GM19025 (cell line): ENCODE data around the gene CDYL2.

Experiments
- ATAC-seq: cut with Tn5 transposase; IDR thresholded peaks from one replicate; pipeline ENCODE4 v1.9.1; 2021; ENCODE audit warnings: mild to moderate bottlenecking, low read depth, moderate library complexity; ENCODE audit not compliant: unreplicated experiment

The CDYL2 gene

GRCh38 chr16:80716564-80717139 is 87.7 kb downstream of the CDYL2 start:
- no peak for ATAC-seq

- no peak for ATAC-seq
Measured at GRCh38 chr16:80711406-80711805, 93.0 kb downstream of the CDYL2 start.

DNA sequence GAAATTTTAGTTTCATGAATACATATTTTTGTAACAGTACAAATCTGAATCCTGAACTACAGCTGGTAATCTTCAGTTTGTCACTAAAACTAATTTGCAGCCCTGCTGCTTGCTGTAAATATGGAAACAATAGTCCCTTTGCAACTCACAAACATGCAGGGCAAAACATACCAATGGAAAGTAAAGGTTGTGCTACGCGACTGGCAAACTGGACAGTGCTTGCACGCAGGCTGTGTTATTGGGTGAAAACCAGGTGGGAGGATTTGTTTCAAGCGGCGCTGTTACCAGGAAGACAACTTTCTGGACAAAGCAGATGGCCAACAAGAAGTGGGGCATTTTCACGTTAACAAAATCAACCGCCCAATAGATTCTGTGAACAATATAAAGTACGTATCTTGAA is 93.5 kb downstream of the CDYL2 start:
- peak; percentile 53 for ATAC-seq

DNA sequence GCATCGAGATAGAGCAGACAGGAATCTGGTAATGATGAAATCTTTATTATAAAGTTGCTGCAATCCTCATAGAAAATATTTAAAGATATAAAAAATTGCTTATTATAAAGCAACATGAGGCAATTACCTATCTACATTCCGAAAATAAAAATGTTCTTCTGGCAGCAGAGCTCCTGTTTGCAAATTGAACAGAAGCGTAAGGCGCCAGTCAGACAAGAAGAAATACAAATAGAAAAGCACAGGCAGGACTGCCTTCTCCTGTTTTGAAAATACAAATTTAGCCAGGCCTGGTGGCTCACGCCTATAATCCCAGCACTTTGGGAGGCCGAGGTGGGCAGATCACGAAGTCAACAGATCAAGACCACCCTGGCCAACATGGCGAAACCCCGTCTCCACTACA is 95.6 kb downstream of the CDYL2 start:
- no peak for ATAC-seq

DNA sequence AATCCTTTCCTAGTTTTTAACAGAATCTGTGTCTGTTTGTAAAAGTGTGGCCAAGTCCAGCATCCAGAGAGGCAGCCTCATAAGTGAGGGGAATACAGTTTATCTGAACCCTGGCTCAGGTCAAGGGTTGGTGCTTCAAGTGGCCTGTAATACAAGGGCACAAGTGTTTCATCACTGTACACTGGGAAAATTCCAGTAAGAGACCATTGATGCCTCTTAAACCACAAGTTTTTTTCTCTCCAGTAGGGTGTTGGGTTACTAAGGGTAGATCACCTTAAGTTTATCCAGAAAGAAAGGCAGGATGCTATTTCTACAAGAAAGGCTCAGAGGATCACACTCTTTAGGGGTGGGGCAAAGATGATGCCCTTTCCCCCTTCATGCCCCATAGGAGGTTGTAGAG is 96.7 kb downstream of the CDYL2 start:
- ATAC-seq = no peak

- ATAC-seq = no peak
Measured at GRCh38 chr16:80705596-80705995, 98.8 kb downstream of the CDYL2 start.

- ATAC-seq = no peak
Measured at GRCh38 chr16:80704751-80705505, 99.5 kb downstream of the CDYL2 start.

GRCh38 chr16:80703131-80704071 is 101.0 kb downstream of the CDYL2 start:
- ATAC-seq = no peak

DNA sequence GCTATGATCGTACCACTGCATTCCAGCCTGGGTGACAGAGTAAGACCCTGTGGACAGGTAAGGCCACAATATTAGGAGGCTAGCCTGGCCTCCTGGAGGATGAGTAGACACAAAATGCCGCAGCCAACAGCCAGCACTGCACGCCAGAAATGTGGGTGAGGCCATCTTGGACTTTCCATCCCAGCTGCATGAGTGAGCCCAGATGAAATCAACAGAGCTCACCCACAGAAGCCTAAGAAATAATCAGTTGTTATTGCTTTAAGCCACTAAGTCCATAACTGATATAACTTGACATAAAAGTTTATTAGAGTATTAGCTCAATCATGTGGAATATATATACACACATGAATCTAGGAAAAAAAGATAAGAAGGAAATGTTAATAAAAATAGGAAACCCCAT is 101.7 kb downstream of the CDYL2 start:
- ATAC-seq = no peak

GRCh38 chr16:80700558-80700957 is 103.8 kb downstream of the CDYL2 start:
- ATAC-seq = no peak

GRCh38 chr16:80695020-80695419 is 109.4 kb downstream of the CDYL2 start:
- no peak for ATAC-seq

DNA sequence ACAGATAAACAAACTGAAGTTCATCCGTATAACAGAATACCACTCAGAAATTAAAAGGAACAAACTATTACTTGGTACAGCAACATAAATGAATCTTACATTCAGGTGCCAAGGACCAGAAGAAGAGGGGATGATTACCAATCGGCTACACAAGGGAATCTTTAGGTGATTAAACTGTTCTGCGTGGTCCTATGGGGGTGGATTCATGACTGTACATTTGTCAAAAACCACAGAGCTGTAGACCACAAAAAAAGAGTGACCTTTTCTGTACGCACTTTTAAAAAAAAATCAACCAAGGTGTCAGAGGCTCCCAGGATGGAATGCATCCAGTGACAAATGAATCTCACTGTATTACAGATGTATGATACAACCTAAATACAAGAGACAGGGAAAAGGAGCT is 110.8 kb downstream of the CDYL2 start:
- ATAC-seq = no peak

DNA sequence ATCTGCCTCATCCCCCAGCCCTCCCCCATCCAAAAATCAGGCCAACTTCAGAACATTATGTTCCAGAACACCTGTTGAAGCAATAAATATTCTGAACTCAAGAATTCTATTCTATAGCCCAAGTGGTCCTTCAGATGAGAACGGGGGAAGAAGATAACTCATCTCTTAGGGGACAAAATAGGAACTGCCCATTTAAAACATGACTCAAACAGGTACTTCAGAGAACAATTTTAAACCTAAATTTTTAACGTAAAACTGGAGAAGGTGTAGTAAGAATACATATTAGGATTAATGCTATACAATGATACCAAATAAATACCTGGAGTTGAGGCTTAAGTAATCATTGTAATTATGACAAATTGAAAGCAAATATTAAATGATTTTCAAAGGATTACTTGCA is 112.1 kb downstream of the CDYL2 start:
- ATAC-seq = no peak

- ATAC-seq = no peak
Measured at GRCh38 chr16:80691111-80691741, 113.2 kb downstream of the CDYL2 start.

GRCh38 chr16:80689487-80689886 is 114.9 kb downstream of the CDYL2 start:
- ATAC-seq = no peak

DNA sequence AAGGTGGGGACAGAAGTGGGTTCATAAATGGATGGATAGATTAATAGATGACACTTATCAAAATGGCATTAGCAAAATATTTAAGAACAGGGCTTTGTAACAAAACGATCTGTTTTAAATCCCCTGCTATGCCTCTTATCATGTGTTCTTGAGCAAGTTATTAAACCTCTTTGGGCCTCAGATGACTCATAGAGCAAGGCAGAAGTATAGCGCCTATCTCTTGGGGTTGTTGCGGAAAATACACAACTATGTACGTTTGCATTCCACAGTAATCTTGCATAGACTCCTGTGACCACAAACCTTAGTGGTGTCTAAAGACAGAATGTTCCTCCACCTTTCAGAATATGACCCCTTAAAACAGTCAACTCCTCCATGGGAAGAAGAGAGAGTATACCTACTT is 116.8 kb downstream of the CDYL2 start:
- no peak for ATAC-seq

DNA sequence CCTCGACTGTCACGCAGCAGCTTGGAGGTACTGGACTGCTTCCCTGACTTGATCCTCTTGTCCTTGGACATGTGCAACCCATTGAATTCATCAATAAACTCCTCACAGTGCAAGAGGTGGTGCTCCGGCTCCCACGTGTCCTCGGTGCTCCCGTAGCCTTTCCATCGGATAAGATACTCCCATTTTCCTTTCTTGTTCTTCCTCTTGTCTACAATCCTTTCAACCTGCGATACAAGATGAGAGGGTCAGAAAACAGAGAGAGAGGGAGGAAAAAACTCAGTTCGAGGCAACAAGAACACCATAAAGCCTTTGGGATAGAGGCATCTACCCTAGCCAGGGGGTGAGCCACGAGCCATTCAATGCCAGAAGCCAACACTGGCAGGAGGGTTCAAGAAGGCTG is 119.5 kb downstream of the CDYL2 start:
- ATAC-seq = no peak

DNA sequence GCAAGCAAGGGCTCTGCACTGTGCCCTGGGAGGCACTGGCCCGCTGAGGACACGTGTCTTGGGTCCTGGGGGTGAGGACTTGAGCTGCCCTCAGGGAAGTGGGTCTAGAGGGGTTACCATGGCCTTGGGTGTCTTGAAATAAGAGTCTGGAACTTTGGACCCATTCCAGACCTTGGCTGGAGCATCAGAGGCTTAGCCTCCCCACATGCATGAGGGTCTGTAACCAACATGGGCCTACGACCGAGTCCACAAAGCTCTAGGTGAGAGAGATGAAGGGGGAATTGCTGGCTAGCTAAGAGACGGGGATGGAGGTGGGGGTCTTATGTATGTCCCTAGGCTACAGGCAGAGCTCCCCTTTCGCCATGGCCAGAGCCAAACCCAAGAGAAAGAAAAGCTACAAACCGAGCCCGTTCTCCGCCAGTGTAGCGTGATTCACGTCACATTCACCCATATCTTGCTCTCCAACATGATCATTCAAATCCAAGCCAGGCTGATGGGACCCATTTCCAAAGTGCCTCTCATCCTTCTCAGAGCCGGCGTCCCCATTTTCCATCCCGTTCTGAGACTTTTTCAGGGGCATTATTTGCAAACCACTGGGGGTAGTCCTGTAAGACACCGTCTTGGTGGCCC is 120.1 kb downstream of the CDYL2 start:
- ATAC-seq = no peak

- ATAC-seq = no peak
Measured at GRCh38 chr16:80683646-80684045, 120.8 kb downstream of the CDYL2 start.

- ATAC-seq = no peak
Measured at GRCh38 chr16:80682421-80683070, 121.9 kb downstream of the CDYL2 start.
